WTC11 (cell line): ENCODE measurements around the gene ADRB1. TPM values are rescaled to one million over a fixed set of nuclear protein-coding genes. Genes with fewer than 3 reads are reported as not detected.

Experiments used
- ATAC-seq: fragments of 200-7000 bp; cut with Tn5 transposase; 2 replicates; pipeline ENCODE4 v1.10.0; 2021; ENCODE audit warnings: mild to moderate bottlenecking, moderate library complexity
- CTCF ChIA-PET: fragments of 300-600 bp; sonication (Branson Sonifier 250); formaldehyde crosslinking; loops from one replicate; lab custom pipeline; 2021; ENCODE audit warnings: antibody characterized with exemption; lab: Charles Lee
- POLR2A ChIA-PET: fragments of 350-600 bp; sonication (Branson Sonifier 250); formaldehyde crosslinking; loops from one replicate; lab custom pipeline; 2021; ENCODE audit warnings: antibody characterized with exemption; lab: Charles Lee
- DNase-seq: peaks from one replicate; pipeline ENCODE4 v3.0.0; 2021; ENCODE audit warnings: low spot score
- H3K27ac Mint-ChIP-seq: 2 replicates; pipeline ENCODE4 v1.8.0; 2021; ENCODE audit warnings: mixed read lengths
- H3K27me3 Mint-ChIP-seq: 2 replicates; pipeline ENCODE4 v1.8.0; 2021; ENCODE audit warnings: low read depth, mild to moderate bottlenecking, moderate library complexity, mixed read lengths
- H3K36me3 Mint-ChIP-seq: 2 replicates; pipeline ENCODE4 v1.8.0; 2021; ENCODE audit warnings: mixed read lengths
- H3K4me1 Mint-ChIP-seq: 2 replicates; pipeline ENCODE4 v1.8.0; 2022; ENCODE audit warnings: mixed read lengths
- H3K4me3 Mint-ChIP-seq: 2 replicates; pipeline ENCODE4 v1.8.0; 2021; ENCODE audit warnings: mild to moderate bottlenecking, moderate library complexity, mixed read lengths
- H3K9me3 Mint-ChIP-seq: 2 replicates; pipeline ENCODE4 v1.8.0; 2021; ENCODE audit warnings: mixed read lengths
- CBFB ChIP-seq: sonication (generic); formaldehyde crosslinking; IDR thresholded peaks from 2 replicates; pipeline ENCODE4 v1.8.1; 2022; ENCODE audit warnings: mild to moderate bottlenecking, low read depth, missing genetic modification reagents
- ETV6 ChIP-seq: sonication (generic); formaldehyde crosslinking; IDR thresholded peaks from 2 replicates; pipeline ENCODE4 v1.8.1; 2022; ENCODE audit warnings: mild to moderate bottlenecking, missing genetic modification reagents
- FOXP1 ChIP-seq: sonication (generic); formaldehyde crosslinking; IDR thresholded peaks from 2 replicates; pipeline ENCODE4 v1.8.0; 2022; ENCODE audit warnings: missing genetic modification reagents, mild to moderate bottlenecking, moderate library complexity, borderline replicate concordance
- IRF2 ChIP-seq: sonication (generic); formaldehyde crosslinking; IDR thresholded peaks from 2 replicates; pipeline ENCODE4 v1.8.0; 2022; ENCODE audit warnings: low read depth, missing genetic modification reagents, borderline replicate concordance
- MXD4 ChIP-seq: fragments of 250-450 bp; sonication (Bioruptor Pico); IDR thresholded peaks from 2 replicates; pipeline ENCODE4 v1.8.0; 2021; ENCODE audit warnings: mild to moderate bottlenecking, moderate library complexity, borderline replicate concordance
- NFE2L1 ChIP-seq: sonication (generic); formaldehyde crosslinking; IDR thresholded peaks from 2 replicates; pipeline ENCODE4 v1.8.1; 2023; ENCODE audit warnings: missing genetic modification reagents
- NFYB ChIP-seq: sonication (generic); formaldehyde crosslinking; conservative IDR thresholded peaks from 2 replicates; pipeline ENCODE4 v1.8.0; 2022; ENCODE audit warnings: low read depth, missing genetic modification reagents
- NR1H2 ChIP-seq: sonication (generic); formaldehyde crosslinking; IDR thresholded peaks from 2 replicates; pipeline ENCODE4 v1.9.0; 2021; ENCODE audit warnings: mild to moderate bottlenecking, moderate library complexity, missing genetic modification reagents
- NR2C2 ChIP-seq: sonication (generic); formaldehyde crosslinking; IDR thresholded peaks from 2 replicates; pipeline ENCODE4 v1.8.0; 2022; ENCODE audit warnings: mild to moderate bottlenecking, missing genetic modification reagents
- OVOL2 ChIP-seq: fragments of 250-450 bp; sonication (Bioruptor Pico); IDR thresholded peaks from 2 replicates; pipeline ENCODE4 v1.9.0; 2021; ENCODE audit warnings: mild to moderate bottlenecking, borderline replicate concordance
- RORB ChIP-seq: fragments of 250-450 bp; sonication (Bioruptor Pico); IDR thresholded peaks from 2 replicates; pipeline ENCODE4 v1.9.0; 2021; ENCODE audit warnings: mild to moderate bottlenecking
- TCF7 ChIP-seq: sonication (generic); formaldehyde crosslinking; IDR thresholded peaks from 2 replicates; pipeline ENCODE4 v1.8.0; 2022; ENCODE audit warnings: mild to moderate bottlenecking, low read depth, missing genetic modification reagents, moderate library complexity
- TEAD1 ChIP-seq: sonication (generic); formaldehyde crosslinking; IDR thresholded peaks from 2 replicates; pipeline ENCODE4 v1.8.0; 2022; ENCODE audit warnings: mild to moderate bottlenecking, missing genetic modification reagents
- TEAD4 ChIP-seq: sonication (generic); formaldehyde crosslinking; IDR thresholded peaks from 2 replicates; pipeline ENCODE4 v1.8.0; 2022; ENCODE audit warnings: mild to moderate bottlenecking, missing genetic modification reagents
- TP53 ChIP-seq: sonication (generic); formaldehyde crosslinking; IDR thresholded peaks from 2 replicates; pipeline ENCODE4 v1.8.1; 2023; ENCODE audit warnings: mild to moderate bottlenecking, missing genetic modification reagents
- ZNF219 ChIP-seq: sonication (generic); formaldehyde crosslinking; IDR thresholded peaks from 2 replicates; pipeline ENCODE4 v1.8.0; 2023; ENCODE audit warnings: missing genetic modification reagents, mild to moderate bottlenecking, borderline replicate concordance
- total RNA-seq: library from RNA; stranded (reverse); gene quantifications from 3 replicates; pipeline ENCODE4 v1.2.3, GENCODE V29; 2021
- TF ChIP-seq, protein P1 (sequence below): fragments of 200-600 bp; IDR thresholded peaks from 2 replicates; pipeline ENCODE4 v1.8.0; 2022; ENCODE audit warnings: antibody characterized with exemption
- TF ChIP-seq, protein P2 (sequence below): fragments of 250-450 bp; sonication (Bioruptor Pico); conservative IDR thresholded peaks from 2 replicates; pipeline ENCODE4 v1.9.0; 2021; ENCODE audit warnings: mild to moderate bottlenecking
- TF ChIP-seq, protein P3 (sequence below): sonication (generic); formaldehyde crosslinking; IDR thresholded peaks from 2 replicates; pipeline ENCODE4 v1.8.1; 2022; ENCODE audit warnings: low read depth, mild to moderate bottlenecking, moderate library complexity, missing genetic modification reagents, borderline replicate concordance
- TF ChIP-seq, protein P4 (sequence below): fragments of 250-450 bp; sonication (Bioruptor Pico); IDR thresholded peaks from 2 replicates; pipeline ENCODE4 v1.9.0; 2021; ENCODE audit warnings: moderate library complexity, mild to moderate bottlenecking, inconsistent platforms, borderline replicate concordance
- TF ChIP-seq, protein P5 (sequence below): sonication (generic); formaldehyde crosslinking; IDR thresholded peaks from 2 replicates; pipeline ENCODE4 v1.8.1; 2023; ENCODE audit warnings: mild to moderate bottlenecking, missing genetic modification reagents, moderate library complexity
- TF ChIP-seq, protein P6 (sequence below): sonication (generic); formaldehyde crosslinking; IDR thresholded peaks from 2 replicates; pipeline ENCODE4 v1.8.0; 2023; ENCODE audit warnings: missing genetic modification reagents, mild to moderate bottlenecking, borderline replicate concordance

The ADRB1 gene
- total RNA-seq, 1 experiment from 2014 or later, result 0.35 TPM

DNA sequence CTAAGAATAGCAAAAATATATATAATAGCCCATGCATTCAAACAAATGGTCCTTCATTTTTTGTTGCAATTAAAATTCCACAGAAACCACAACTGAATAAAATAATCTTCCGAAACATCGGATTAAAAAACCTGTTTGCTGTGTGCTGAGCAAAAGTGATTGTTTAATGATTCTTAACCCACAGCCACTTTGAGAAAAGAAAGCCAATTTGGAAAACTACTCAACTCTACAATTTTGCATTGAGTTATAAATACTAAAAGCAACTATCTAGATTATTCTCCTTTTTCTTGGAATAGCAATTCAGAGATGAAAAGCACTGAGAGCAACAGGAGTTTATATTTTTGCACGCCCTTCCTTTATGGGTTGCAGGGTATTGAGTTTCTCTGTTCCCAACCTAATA lies 8.0 kb downstream of the ADRB1 start:
- peaks cover 4% of the 10 kb centered on the region; the same call in 1 of the 2 replicates for H3K4me1 Mint-ChIP-seq
- TF ChIP-seq, protein P1, sequence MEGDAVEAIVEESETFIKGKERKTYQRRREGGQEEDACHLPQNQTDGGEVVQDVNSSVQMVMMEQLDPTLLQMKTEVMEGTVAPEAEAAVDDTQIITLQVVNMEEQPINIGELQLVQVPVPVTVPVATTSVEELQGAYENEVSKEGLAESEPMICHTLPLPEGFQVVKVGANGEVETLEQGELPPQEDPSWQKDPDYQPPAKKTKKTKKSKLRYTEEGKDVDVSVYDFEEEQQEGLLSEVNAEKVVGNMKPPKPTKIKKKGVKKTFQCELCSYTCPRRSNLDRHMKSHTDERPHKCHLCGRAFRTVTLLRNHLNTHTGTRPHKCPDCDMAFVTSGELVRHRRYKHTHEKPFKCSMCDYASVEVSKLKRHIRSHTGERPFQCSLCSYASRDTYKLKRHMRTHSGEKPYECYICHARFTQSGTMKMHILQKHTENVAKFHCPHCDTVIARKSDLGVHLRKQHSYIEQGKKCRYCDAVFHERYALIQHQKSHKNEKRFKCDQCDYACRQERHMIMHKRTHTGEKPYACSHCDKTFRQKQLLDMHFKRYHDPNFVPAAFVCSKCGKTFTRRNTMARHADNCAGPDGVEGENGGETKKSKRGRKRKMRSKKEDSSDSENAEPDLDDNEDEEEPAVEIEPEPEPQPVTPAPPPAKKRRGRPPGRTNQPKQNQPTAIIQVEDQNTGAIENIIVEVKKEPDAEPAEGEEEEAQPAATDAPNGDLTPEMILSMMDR, result no peak
- no peak for TF ChIP-seq TEAD4 (CRISPR knock-in tag)
- no peak for TF ChIP-seq MXD4
- no peak for TF ChIP-seq TP53 (CRISPR knock-in tag)
- no peak for TF ChIP-seq TEAD1 (CRISPR knock-in tag)
- TF ChIP-seq IRF2, result no peak
- TF ChIP-seq, protein P2, sequence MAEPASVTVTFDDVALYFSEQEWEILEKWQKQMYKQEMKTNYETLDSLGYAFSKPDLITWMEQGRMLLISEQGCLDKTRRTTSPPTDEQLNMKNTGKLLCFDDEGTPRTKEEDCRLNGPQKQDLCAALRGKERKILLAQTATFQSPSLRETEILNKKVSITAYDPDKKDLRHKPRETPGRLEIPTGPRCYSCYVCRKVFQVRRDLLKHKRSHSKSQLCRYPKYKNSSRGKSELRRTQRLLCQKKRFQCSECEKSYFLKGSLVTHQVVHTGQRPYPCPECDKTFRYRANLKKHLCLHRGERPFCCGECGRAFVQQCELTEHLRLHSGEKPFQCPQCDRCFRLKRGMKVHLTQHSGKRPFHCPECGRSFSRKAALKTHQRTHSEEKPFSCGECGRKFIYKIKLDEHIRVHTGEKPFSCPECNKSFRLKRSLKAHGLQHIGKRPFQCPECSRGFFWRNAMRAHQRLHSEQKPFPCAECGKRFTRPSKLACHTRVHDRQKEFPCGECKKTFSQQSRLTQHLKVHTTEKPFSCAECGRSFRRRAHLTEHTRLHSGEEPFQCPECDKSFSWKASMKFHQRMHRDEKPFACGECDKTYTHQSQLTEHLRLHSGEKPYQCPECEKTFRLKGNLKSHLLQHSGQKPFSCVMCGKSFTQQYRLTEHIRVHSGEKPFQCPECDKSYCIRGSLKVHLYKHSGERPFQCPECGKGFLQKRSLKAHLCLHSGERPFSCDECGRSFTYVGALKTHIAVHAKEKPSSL, result no peak
- TF ChIP-seq, all 79 proteins: peak for 0
- ATAC-seq (no peak), DNase-seq (no peak)
- Mint-ChIP-seq H3K36me3 (no peaks in the 10 kb centered on the region), H3K4me3 (no peak overlapping the region), H3K27me3 (peaks cover 40% of the 10 kb centered on the region), H3K9me3 (no peaks in the 10 kb centered on the region), H3K27ac (no peak overlapping the region)
- ChIA-PET CTCF (no interaction called here), POLR2A (no interaction called here)

DNA sequence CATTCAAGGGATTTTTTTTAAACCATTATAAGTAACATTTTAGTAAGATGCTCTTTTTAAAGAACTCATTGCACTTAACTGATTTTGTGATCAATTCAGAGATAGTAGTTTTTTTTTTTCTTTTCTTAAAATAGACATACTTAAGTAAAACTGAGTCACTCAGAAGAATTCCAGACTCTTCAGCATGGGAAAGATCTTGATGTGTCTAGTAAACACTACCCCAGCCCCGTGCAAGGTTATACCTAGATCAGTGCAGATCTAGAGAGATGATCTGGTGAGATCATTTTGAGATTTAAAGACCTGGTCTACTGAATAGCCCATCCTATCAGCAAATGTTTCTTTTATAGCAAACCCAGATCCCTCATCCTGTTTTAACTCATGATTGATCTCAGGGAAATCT lies 8.6 kb downstream of the ADRB1 start:
- CTCF ChIA-PET, result interaction anchor here (0.6 kb wide), 1 partner anchor 373 kb away, joined by 3 read pairs; no protein-coding TSS in a partner anchor
- ATAC-seq, result no peak
- H3K27me3 Mint-ChIP-seq, result peaks cover 34% of the 10 kb centered on the region
- no peak overlapping the region for H3K4me3 Mint-ChIP-seq
- no peaks in the 10 kb centered on the region for H3K36me3 Mint-ChIP-seq
- TF ChIP-seq, protein P3, sequence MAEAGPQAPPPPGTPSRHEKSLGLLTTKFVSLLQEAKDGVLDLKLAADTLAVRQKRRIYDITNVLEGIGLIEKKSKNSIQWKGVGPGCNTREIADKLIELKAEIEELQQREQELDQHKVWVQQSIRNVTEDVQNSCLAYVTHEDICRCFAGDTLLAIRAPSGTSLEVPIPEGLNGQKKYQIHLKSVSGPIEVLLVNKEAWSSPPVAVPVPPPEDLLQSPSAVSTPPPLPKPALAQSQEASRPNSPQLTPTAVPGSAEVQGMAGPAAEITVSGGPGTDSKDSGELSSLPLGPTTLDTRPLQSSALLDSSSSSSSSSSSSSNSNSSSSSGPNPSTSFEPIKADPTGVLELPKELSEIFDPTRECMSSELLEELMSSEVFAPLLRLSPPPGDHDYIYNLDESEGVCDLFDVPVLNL (CRISPR knock-in tag), result no peak
- TF ChIP-seq, protein P4, sequence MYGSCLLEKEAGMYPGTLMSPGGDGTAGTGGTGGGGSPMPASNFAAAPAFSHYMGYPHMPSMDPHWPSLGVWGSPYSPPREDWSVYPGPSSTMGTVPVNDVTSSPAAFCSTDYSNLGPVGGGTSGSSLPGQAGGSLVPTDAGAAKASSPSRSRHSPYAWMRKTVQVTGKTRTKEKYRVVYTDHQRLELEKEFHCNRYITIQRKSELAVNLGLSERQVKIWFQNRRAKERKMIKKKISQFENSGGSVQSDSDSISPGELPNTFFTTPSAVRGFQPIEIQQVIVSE (CRISPR knock-in tag), result no peak
- TF ChIP-seq, protein P5, sequence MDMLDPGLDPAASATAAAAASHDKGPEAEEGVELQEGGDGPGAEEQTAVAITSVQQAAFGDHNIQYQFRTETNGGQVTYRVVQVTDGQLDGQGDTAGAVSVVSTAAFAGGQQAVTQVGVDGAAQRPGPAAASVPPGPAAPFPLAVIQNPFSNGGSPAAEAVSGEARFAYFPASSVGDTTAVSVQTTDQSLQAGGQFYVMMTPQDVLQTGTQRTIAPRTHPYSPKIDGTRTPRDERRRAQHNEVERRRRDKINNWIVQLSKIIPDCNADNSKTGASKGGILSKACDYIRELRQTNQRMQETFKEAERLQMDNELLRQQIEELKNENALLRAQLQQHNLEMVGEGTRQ (CRISPR knock-in tag), result no peak
- TF ChIP-seq, protein P6, sequence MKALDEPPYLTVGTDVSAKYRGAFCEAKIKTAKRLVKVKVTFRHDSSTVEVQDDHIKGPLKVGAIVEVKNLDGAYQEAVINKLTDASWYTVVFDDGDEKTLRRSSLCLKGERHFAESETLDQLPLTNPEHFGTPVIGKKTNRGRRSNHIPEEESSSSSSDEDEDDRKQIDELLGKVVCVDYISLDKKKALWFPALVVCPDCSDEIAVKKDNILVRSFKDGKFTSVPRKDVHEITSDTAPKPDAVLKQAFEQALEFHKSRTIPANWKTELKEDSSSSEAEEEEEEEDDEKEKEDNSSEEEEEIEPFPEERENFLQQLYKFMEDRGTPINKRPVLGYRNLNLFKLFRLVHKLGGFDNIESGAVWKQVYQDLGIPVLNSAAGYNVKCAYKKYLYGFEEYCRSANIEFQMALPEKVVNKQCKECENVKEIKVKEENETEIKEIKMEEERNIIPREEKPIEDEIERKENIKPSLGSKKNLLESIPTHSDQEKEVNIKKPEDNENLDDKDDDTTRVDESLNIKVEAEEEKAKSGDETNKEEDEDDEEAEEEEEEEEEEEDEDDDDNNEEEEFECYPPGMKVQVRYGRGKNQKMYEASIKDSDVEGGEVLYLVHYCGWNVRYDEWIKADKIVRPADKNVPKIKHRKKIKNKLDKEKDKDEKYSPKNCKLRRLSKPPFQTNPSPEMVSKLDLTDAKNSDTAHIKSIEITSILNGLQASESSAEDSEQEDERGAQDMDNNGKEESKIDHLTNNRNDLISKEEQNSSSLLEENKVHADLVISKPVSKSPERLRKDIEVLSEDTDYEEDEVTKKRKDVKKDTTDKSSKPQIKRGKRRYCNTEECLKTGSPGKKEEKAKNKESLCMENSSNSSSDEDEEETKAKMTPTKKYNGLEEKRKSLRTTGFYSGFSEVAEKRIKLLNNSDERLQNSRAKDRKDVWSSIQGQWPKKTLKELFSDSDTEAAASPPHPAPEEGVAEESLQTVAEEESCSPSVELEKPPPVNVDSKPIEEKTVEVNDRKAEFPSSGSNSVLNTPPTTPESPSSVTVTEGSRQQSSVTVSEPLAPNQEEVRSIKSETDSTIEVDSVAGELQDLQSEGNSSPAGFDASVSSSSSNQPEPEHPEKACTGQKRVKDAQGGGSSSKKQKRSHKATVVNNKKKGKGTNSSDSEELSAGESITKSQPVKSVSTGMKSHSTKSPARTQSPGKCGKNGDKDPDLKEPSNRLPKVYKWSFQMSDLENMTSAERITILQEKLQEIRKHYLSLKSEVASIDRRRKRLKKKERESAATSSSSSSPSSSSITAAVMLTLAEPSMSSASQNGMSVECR, result no peak
- TF ChIP-seq NR1H2 (CRISPR knock-in tag) (no peak), IRF2 (no peak), NFE2L1 (CRISPR knock-in tag) (no peak), FOXP1 (CRISPR knock-in tag) (no peak), ZNF219 (no peak), CBFB (CRISPR knock-in tag) (no peak), OVOL2 (CRISPR knock-in tag) (no peak), NFYB (no peak), TEAD4 (CRISPR knock-in tag) (no peak), RORB (no peak), NR2C2 (CRISPR knock-in tag) (no peak), TCF7 (no peak), ETV6 (CRISPR knock-in tag) (no peak)
- no peaks in the 10 kb centered on the region for H3K9me3 Mint-ChIP-seq
- DNase-seq, result no peak
- peaks cover 4% of the 10 kb centered on the region; the same call in 1 of the 2 replicates for H3K4me1 Mint-ChIP-seq
- no peak overlapping the region for H3K27ac Mint-ChIP-seq
- POLR2A ChIA-PET, result no interaction called here
